Fibroblast of lung (primary cell): ENCODE data around the gene MTURN. TPM values are rescaled to one million over a fixed set of nuclear protein-coding genes. Genes with fewer than 3 reads are reported as not detected.
"Not testable (repeated sequence)": the region's sequence is repeated elsewhere in the genome, so short reads cannot be mapped to it uniquely, and the experiment has no call there.

ENCODE experiments used
- DNase-seq, 2 donors: peaks; one replicate each; pipeline versions ENCODE4 v3.0.0 to v3.0.0-alpha.2; 2010; ENCODE audit warnings: low read depth in 2 of 2
- H2AFZ ChIP-seq: 2 replicates; pipeline ENCODE4 v1.5.1; 2012; ENCODE audit warnings: low read length, control low read depth, inconsistent platforms
- H3K27ac ChIP-seq: 2 replicates; pipeline ENCODE4 v1.5.1; 2011; ENCODE audit warnings: low read length, control low read depth; ENCODE audit not compliant: insufficient read depth
- H3K27me3 ChIP-seq: 2 replicates; pipeline ENCODE4 v1.5.1; 2011; ENCODE audit warnings: mild to moderate bottlenecking, low read length; ENCODE audit not compliant: control insufficient read depth, insufficient read depth
- H3K36me3 ChIP-seq: 2 replicates; pipeline ENCODE4 v1.5.1; 2011; ENCODE audit warnings: low read length; ENCODE audit not compliant: control insufficient read depth, insufficient read depth
- H3K4me1 ChIP-seq: 2 replicates; pipeline ENCODE4 v1.5.1; 2011; ENCODE audit warnings: low read length; ENCODE audit not compliant: control insufficient read depth, insufficient read depth; ENCODE audit errors: extremely low read depth
- H3K4me2 ChIP-seq: 2 replicates; pipeline ENCODE4 v1.5.1; 2011; ENCODE audit warnings: low read length, control low read depth; ENCODE audit not compliant: insufficient read depth; ENCODE audit errors: extremely low read depth
- H3K4me3 ChIP-seq, 4 experiments: fragments of 200-600 bp in 1 of 4; sonication (generic) in 1 of 4; replicated peaks in 1 of 4; 2 replicates each; pipeline ENCODE4 v1.5.1; 2011 to 2016; ENCODE audit warnings: low read length in 4 of 4, low read depth in 3 of 4, mild to moderate bottlenecking in 3 of 4, control low read depth in 2 of 4, inconsistent platforms in 1 of 4, mixed read lengths in 1 of 4; ENCODE audit not compliant: insufficient read depth in 1 of 4; ENCODE audit errors: control extremely low read depth in 1 of 4
- H3K79me2 ChIP-seq: 2 replicates; pipeline ENCODE4 v1.5.1; 2012; ENCODE audit warnings: mild to moderate bottlenecking, low read length, inconsistent platforms; ENCODE audit not compliant: control insufficient read depth, insufficient read depth
- H3K9ac ChIP-seq: 2 replicates; pipeline ENCODE4 v1.5.1; 2011; ENCODE audit warnings: mild to moderate bottlenecking, low read length, control low read depth; ENCODE audit not compliant: insufficient read depth
- H3K9me3 ChIP-seq: 2 replicates; pipeline ENCODE4 v1.5.1; 2012; ENCODE audit warnings: low read depth, low read length; ENCODE audit not compliant: control insufficient read depth, insufficient read depth
- H4K20me1 ChIP-seq: 2 replicates; pipeline ENCODE4 v1.5.1; 2011; ENCODE audit warnings: low read length; ENCODE audit not compliant: control insufficient read depth, insufficient read depth; ENCODE audit errors: extremely low read depth
- EZH2 ChIP-seq: IDR thresholded peaks from 2 replicates; pipeline ENCODE4 v1.5.1; 2012; ENCODE audit warnings: low read length, control low read depth, mild to moderate bottlenecking; ENCODE audit errors: missing control alignments
- polyA plus RNA-seq, 2 donors: library from polyadenylated mRNA; depleted of rRNA in 1 of 2; stranded (reverse) in 1 of 2; unstranded in 1 of 2; fragments of >200 nt; gene quantifications; 2 replicates each; pipeline ENCODE4 v1.2.1, GENCODE V29; 2011 to 2012; ENCODE audit warnings: missing spikeins in 1 of 2
- total RNA-seq: library from RNA; depleted of rRNA; stranded (reverse); fragments of >200 nt; gene quantifications from 2 replicates; pipeline ENCODE4 v1.2.1, GENCODE V29; 2014
- TF ChIP-seq, protein P1 (sequence below), 2 donors: IDR thresholded peaks in 1 of 2; conservative IDR thresholded peaks in 1 of 2; 1 replicate in 1 of 2; 2 replicates in 1 of 2; pipeline ENCODE4 v1.5.1; 2011 to 2012; ENCODE audit warnings: low read length in 2 of 2, control low read depth in 1 of 2, inconsistent platforms in 1 of 2, low read depth in 1 of 2, mild to moderate bottlenecking in 1 of 2

The MTURN gene
- total and polyA plus RNA-seq, 2 donors (not counting 1 experiment from before 2014, with no cell fraction given), result 7.1 to 12.9 TPM

DNA sequence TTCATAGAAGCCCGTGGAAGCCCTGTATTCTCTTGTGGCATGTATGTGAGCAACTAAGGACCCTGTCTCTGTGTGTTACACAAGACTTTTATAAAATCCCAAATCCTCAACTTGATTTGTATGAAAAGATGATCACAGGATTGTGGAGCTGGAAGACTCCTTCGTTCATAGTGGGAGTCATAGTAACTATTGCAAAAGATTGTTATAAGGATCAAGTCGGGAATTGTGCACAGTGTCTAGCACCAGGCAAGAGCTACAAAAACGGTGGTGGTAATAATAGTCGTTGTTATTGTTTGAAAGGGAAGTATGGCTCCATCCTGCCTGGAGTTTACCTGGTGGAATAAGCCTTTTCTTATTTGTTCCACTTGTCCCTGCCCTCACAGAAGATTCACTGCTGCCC is 42.8 kb upstream of the MTURN start:
- Histone ChIP-seq H3K4me1 (peaks cover 3% of the 10 kb centered on the region), H3K27ac (peak overlapping the region; percentile 29), H2AFZ (no peak overlapping the region), H3K4me2 (no peak overlapping the region), H4K20me1 (no peaks in the 10 kb centered on the region), H3K27me3 (no peaks in the 10 kb centered on the region), H3K9me3 (no peaks in the 10 kb centered on the region), H3K79me2 (no peaks in the 10 kb centered on the region), H3K36me3 (no peaks in the 10 kb centered on the region), H3K4me3 (no peak overlapping the region), H3K9ac (no peak overlapping the region)
- TF ChIP-seq EZH2, result no peak
- TF ChIP-seq, protein P1, sequence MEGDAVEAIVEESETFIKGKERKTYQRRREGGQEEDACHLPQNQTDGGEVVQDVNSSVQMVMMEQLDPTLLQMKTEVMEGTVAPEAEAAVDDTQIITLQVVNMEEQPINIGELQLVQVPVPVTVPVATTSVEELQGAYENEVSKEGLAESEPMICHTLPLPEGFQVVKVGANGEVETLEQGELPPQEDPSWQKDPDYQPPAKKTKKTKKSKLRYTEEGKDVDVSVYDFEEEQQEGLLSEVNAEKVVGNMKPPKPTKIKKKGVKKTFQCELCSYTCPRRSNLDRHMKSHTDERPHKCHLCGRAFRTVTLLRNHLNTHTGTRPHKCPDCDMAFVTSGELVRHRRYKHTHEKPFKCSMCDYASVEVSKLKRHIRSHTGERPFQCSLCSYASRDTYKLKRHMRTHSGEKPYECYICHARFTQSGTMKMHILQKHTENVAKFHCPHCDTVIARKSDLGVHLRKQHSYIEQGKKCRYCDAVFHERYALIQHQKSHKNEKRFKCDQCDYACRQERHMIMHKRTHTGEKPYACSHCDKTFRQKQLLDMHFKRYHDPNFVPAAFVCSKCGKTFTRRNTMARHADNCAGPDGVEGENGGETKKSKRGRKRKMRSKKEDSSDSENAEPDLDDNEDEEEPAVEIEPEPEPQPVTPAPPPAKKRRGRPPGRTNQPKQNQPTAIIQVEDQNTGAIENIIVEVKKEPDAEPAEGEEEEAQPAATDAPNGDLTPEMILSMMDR (conservative IDR thresholded peaks at IDR 0.05 in 1 of 2, IDR thresholded peaks at IDR 0.05 in 1 of 2; ENCODE audit: low read depth in 1 of 2, low read length in 2 of 2), result no peak
- no peak for DNase-seq

DNA sequence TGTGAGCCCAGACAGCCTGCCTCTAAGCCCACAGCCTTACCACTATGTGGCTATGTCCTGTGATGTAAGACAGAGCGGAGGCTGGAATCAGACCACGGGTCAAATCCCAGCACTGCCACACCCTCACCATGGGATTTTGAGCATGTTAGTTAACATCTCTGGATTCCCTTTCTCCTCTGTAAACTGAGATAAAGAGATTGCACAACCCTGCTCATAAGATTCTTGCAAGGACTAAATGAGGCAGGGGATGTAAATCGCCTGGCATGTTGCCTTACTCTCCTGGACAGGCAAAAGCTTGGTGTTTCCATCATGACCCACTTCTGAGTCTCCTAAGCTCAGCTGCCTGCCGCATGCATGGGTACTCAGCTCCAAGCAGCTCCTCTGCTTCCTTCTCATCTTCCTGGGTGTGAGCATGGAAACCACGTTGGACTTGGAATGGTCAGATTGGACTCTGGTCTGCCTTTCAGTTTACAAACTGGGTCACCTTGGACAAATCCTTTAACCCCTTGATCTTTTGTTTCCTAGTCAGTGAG is 41.3 kb upstream of the MTURN start:
- no peaks in the 10 kb centered on the region for H3K36me3 ChIP-seq
- no peak overlapping the region for H2AFZ ChIP-seq
- peak; percentile 43 to 76 for DNase-seq
- peaks cover 3% of the 10 kb centered on the region for H3K4me1 ChIP-seq
- H3K9me3 ChIP-seq, result no peaks in the 10 kb centered on the region
- H3K27me3 ChIP-seq, result no peaks in the 10 kb centered on the region
- H3K27ac ChIP-seq, result no peak overlapping the region
- TF ChIP-seq EZH2, result no peak
- TF ChIP-seq, protein P1 (conservative IDR thresholded peaks at IDR 0.05 in 1 of 2, IDR thresholded peaks at IDR 0.05 in 1 of 2; ENCODE audit: low read depth in 1 of 2, low read length in 2 of 2), result no peak
- no peak overlapping the region for H3K9ac ChIP-seq
- H4K20me1 ChIP-seq, result no peaks in the 10 kb centered on the region
- H3K79me2 ChIP-seq, result no peaks in the 10 kb centered on the region
- no peak overlapping the region for H3K4me3 ChIP-seq
- H3K4me2 ChIP-seq, result no peak overlapping the region

DNA sequence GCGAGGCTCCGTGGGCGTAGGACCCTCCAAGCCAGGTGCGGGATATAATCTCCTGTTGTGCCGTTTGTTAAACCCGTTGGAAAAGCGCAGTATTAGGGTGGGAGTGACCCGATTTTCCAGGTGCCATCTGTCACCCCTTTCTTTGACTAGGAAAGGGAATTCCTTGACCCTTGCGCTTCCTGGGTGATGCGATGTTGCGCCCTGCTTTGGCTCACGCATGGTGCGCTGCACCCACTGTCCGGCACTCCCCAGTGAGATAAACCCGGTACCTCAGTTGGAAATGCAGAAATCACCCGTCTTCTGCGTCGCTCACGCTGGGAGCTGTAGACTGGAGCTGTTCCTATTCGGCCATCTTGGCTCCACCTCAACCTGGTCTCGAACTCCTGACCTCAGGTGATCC is 36.2 kb upstream of the MTURN start:
- H2AFZ ChIP-seq, H4K20me1 ChIP-seq, H3K27ac ChIP-seq, H3K4me3 ChIP-seq, H3K36me3 ChIP-seq, H3K4me2 ChIP-seq, H3K27me3 ChIP-seq, H3K4me1 ChIP-seq, DNase-seq, H3K9ac ChIP-seq, H3K9me3 ChIP-seq, H3K79me2 ChIP-seq: not testable (repeated sequence)
